ENCODE data around the gene SPOP.

Gene SPOP

DNA sequence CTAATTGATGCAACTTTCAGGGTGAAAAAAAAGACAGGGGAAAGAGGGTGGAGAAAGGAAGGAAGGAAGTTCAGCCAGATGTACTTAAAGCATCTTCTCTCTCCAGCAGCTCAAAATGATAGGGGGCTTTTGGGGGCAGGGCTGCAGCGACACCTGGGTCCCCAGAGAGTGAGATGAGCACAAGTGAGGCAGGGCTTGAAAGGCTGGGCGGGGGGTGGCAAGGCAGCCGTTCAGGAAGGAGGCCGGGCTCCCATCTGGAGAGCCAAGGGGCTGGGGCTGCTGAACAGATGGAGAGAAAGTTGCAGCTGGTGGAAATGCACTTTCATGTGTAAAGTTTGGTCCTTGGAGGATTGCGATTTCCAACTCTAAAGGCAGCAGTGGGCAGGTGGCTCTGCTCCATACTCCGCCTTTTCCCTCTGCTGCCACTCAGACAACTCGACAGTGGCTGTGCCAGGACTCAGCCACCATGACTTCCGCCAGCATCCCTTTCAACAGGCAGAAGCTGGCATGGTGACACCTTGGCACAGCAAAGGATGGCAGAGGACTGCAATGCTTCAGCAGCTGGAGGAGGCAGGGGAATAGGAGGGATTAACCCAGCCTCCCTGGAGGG, 22.2 kb upstream of the SPOP start:
- Histone ChIP-seq H3K36me3 (replicated peaks) (peaks cover 43% of the 10 kb centered on the region), H3K4me3 (ENCODE audit: low read depth, low read length) (no peak overlapping the region), H3K27ac (no peak overlapping the region), H3K27me3 (replicated peaks) (no peaks in the 10 kb centered on the region)
- DNase-seq, result no peak
- in situ Hi-C loops (cut with HindIII; ENCODE audit: low pct_ligation_motif_present, low sequenced_read_pairs), result no loop called here
- TF ChIP-seq, protein P1, sequence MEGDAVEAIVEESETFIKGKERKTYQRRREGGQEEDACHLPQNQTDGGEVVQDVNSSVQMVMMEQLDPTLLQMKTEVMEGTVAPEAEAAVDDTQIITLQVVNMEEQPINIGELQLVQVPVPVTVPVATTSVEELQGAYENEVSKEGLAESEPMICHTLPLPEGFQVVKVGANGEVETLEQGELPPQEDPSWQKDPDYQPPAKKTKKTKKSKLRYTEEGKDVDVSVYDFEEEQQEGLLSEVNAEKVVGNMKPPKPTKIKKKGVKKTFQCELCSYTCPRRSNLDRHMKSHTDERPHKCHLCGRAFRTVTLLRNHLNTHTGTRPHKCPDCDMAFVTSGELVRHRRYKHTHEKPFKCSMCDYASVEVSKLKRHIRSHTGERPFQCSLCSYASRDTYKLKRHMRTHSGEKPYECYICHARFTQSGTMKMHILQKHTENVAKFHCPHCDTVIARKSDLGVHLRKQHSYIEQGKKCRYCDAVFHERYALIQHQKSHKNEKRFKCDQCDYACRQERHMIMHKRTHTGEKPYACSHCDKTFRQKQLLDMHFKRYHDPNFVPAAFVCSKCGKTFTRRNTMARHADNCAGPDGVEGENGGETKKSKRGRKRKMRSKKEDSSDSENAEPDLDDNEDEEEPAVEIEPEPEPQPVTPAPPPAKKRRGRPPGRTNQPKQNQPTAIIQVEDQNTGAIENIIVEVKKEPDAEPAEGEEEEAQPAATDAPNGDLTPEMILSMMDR (IDR thresholded peaks at IDR 0.05; ENCODE audit: low read depth, low read length, missing control alignments), result no peak

DNA sequence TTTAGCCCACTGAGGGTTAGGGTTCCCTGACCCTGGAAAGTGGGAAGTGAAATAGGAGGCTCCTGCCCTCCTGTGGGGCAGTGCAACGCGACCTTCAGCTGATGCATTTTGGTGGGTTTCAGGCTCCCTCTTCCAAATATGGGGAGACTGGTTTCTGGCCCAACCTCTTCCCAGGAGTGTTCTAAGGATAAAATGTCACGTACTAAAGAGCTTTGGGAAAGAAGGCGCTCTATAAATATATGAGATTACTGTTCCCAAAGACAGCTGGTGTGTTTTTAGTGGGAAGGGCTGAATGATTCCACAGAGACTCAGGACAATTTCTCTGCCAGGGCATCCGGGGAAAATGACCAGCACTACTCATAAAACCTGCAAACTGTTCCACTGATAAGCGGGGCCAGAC, 20.1 kb upstream of the SPOP start:
- no peak overlapping the region for H3K27ac ChIP-seq
- in situ Hi-C loops (cut with HindIII; ENCODE audit: low pct_ligation_motif_present, low sequenced_read_pairs), result no loop called here

DNA sequence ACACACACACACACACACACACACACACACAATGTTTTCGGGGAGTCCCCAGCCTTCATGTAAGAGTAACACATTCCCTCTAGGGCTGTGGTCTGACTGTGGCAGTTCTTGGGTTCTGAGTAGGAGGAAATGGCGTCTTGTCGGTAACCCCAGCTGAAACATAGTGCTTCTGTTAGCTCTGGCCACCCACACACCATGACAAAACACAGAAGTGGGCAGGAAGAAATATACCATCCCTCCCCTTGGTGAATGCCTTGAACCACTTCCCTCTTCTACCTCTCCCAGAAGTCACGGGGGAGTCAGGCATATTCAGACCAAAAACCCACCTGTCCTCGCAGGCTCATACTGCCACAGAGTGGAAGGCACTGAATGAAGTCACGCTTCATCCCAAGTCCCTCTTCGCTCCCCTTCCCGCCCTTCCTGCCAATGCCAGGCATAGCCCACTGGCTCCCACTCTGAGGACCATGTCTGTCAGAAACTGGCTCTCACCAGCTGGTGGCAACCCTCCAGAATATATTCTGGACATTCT, 18.4 kb upstream of the SPOP start:
- no peaks in the 10 kb centered on the region for H3K27me3 ChIP-seq (replicated peaks)
- TF ChIP-seq, protein P1 (IDR thresholded peaks at IDR 0.05; ENCODE audit: low read depth, low read length, missing control alignments), result no peak
- H3K27ac ChIP-seq, result no peak overlapping the region
- no peak for DNase-seq
- in situ Hi-C loops (cut with HindIII; ENCODE audit: low pct_ligation_motif_present, low sequenced_read_pairs), result no loop called here
- peaks cover 15% of the 10 kb centered on the region for H3K36me3 ChIP-seq (replicated peaks)
- H3K4me3 ChIP-seq (ENCODE audit: low read depth, low read length), result no peak overlapping the region

More for the DNA sequence above, 20.1 kb upstream of the SPOP start:
- Histone ChIP-seq H3K27me3 (replicated peaks) (no peaks in the 10 kb centered on the region), H3K4me3 (ENCODE audit: low read depth, low read length) (no peak overlapping the region), H3K36me3 (replicated peaks) (peaks cover 27% of the 10 kb centered on the region)
- DNase-seq, result no peak
- TF ChIP-seq, protein P1 (IDR thresholded peaks at IDR 0.05; ENCODE audit: low read depth, low read length, missing control alignments), result no peak

DNA sequence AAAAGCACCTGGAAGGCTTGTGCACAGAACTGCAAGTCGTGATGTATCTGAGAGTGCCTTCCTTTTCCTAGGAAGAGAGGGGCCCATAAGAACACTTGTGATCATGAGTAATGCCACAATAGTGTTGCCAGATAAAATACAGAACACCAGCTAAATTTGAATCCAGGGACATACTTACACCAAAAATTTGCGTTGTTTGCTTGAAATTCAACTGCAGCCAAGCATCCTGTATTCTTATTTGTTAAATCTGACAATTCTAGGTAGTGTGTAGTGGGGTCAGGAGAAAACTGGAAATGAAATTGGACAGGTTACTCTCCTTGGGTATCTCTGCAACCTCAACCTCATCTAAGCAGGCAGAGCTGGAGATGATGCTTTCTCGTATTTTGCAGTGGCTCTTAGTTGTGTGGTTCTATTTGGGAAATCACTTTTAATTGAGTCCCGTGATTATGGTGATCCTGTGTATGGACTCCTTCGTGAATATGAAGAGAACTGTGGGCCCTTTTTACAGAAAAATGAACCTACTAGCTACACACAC, 17.9 kb upstream of the SPOP start:
- TF ChIP-seq, protein P1 (IDR thresholded peaks at IDR 0.05; ENCODE audit: low read depth, low read length, missing control alignments), result no peak
- H3K27ac ChIP-seq, result no peak overlapping the region

DNA sequence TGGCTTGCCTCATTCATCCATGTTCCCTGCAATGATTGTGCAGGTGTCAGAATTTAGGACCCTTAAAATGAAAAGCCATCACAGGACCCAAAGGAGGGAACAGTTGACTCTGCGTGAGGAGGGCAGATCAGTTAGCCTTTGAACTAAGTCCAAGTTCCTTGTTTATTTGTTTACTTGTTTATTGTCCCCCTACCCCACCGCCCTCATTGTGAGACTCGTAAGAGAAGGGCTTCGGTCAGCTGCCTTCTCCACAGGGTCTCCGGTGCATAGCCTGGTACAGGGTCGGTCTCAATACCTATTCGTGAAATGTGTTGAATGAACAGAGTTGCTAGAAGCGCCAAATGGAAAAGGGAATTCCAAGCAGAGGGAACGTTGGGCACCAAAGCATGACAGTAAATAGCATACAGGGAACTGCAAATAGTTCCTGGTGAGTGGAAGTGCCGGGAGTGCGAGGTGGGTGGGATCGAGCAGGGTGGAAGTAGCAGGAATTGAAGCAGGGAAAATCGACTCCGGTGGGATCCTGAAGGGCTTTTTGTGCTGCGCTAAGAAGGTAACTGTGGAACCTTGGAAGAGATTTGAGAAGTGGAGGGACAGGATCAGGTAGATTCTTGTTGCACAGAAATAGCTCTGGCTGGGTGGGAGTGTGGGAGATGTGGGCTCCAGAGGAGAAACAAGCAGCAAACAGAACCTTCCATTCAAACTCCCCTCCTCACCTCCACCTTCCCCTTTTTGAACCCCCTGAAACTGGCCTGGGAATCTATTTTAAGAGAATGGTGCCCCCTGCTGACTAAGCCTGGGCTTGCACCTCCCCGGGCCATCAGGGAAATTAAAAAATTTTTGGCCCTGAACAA, 17.2 kb upstream of the SPOP start:
- Histone ChIP-seq H3K36me3 (replicated peaks) (peaks cover 3% of the 10 kb centered on the region), H3K27me3 (replicated peaks) (no peaks in the 10 kb centered on the region), H3K4me3 (ENCODE audit: low read depth, low read length) (no peak overlapping the region), H3K27ac (no peak overlapping the region)
- in situ Hi-C loops (cut with HindIII; ENCODE audit: low pct_ligation_motif_present, low sequenced_read_pairs), result no loop called here
- TF ChIP-seq, protein P1 (IDR thresholded peaks at IDR 0.05; ENCODE audit: low read depth, low read length, missing control alignments), result peak; percentile 93
- no peak for DNase-seq

More for the DNA sequence above, 17.9 kb upstream of the SPOP start:
- in situ Hi-C loops (cut with HindIII; ENCODE audit: low pct_ligation_motif_present, low sequenced_read_pairs), result no loop called here
- no peak overlapping the region for H3K4me3 ChIP-seq (ENCODE audit: low read depth, low read length)
- DNase-seq, result no peak
- no peaks in the 10 kb centered on the region for H3K27me3 ChIP-seq (replicated peaks)
- peaks cover 10% of the 10 kb centered on the region for H3K36me3 ChIP-seq (replicated peaks)
